SK-N-DZ (cell line): Measurements from ENCODE around the gene P4HA3.
A peak's percentile ranks its signal among the peaks of the same experiment; 100 is the strongest.

ENCODE experiments used
- DNase-seq: peaks from one replicate; pipeline ENCODE4 v3.0.0-alpha.2; 2015; ENCODE audit warnings: low spot score

Gene P4HA3

DNA sequence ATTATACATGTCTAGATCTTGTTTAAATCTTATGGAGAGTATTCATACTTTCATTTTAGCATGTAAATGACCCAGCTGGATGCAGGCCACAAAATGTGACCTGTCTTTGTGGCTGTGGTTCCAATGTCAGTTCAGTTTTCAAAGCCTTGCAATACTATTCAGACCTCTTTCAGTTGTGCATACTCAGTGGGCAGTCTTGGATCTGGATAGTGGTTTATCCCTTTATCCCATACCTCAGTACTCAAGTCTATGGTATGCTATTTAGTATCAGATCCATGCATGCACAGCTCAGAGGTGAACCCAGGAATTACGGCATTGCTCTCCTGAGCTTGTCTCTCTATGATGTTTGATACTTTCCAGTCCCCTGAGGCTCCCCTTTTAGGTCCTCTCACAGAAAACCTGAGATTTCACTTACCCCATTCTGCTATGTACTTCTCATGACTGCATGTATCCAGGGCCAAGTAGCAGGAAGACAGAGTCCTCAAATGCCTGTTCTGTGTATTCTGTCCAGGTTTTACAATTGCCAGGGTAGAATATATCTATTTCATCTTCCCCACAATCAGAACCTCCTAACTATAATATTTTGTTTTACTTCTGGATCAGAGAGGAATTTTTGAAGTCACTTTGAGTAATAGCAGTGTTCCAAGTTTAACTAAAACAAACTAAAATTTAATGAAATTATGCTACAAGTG, 6.9 kb upstream of the P4HA3 start:
- no peak for DNase-seq

DNA sequence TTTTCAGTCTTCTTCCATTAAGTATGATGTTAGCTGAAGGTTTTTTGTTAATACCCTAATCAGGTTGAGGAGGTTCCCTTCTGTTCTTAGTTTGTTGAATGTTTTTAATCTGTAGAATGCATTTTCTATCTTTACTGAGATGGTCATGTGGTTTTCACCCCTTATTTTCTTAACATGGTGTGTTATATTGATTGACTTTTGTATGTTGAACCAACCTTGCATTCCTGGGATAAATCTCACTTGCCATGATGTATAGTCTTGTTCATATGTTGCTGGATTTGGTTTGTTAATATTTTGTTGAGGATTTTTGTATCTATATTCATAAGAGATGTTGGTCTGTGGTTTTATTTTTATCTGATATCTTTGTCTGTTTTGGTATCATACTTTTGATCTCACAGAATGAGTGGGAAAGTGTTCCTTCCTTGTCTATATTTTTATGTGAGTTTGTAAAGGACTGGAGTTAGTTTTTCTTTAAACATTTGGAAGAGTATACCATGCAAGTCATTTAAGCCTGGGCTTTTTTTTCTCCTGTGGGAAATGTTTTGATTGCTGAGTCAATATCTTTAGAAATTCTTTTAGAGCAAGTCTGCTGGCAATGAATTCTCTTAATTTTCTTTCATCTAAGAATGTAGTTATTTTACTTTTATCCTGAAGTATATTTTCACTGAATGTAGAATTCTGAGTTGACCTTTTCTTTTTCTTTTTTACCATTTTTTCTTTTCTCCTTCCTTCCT, 5.5 kb upstream of the P4HA3 start:
- no peak for DNase-seq

DNA sequence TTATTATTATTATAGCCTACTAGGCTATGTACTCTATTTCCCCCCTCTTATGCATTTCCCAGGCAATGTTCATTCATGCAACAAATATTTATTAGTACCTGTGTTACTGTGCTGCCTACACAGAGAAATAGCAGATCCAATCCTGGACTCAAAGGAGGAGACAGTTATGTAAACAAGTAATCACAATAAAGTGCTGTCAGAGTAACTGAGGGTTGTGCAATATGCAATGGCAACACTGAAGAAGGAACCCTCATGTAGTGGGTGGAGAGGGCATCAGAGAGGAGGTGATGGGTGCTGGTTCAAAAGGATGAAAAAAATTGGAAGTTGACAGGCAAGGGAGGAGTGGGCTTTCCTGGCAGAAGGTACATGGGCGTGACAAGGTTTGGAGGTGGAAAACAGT, 886 bp upstream of the P4HA3 start:
- DNase-seq: no peak

DNA sequence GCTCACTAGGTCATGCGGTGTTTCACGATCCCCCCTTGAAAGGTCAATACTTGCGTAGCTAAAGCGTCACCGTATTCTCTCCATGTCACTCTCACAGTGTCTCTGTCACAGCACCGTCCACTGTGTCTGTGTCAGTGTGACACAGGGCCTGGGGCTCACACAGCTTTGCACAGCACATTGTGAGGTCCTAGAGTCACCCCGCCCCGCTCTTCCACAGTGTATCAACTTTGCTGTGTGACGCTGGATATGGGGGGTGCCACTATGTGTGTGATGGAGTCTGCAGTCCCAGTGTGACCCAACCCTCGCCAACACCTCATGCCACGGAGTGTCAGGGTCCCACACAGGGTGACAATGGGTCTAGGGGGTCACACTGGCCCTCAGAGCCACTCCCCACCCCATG, 583 bp downstream of the P4HA3 start:
- DNase-seq: no peak

DNA sequence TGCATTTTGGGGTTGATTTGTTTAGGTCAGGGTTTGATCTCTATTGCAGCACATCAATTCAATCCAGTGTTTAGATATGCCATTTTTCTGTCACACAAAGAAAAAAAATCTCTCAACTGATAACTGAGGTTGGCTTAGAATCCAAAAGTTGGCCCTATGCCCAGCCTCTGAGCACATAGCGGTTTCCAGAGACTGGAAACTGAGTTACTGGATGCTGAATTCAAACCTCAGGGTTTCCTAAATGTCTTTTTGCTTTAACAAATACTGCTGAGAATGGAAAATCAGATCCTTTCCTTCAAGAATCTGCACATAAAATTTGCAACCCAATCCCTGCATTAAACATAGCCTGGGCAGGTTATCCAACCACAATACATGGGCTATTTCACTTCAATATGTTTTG, 4.0 kb downstream of the P4HA3 start:
- DNase-seq: no peak

DNA sequence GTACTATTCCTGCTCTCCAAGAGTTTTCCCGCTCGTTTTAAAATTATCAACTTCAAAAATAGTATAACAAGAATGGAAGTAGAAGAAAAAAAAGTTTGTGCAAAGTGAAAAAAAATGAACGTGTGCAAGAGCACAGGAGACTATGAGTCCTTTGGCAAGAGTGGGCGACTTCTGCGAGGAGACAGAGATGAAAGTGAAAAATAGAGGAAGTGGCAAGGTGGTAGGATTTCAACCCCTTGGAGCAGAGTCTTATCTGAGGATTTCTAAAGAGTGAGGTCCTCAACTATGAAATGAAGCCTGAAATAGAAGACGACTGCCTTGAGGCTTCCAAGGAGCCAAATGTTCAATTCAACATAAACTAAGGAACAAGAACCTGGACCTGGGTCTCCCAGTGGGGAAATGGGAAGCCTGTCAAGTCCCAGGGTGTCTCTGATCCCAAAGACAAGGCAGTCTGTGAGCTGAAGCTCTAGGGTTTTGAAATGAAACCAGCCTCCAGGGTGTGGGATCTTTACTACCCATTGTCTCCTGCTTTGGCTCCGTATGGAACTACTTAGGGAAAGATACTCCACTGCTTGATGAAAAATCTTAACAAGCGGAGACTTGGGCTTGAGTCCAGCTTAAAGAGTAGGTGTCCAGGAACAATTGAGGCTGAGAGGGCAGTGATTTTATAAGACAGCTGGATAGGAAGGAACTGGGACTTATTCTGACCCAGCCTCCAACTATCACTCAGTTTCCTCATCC, 4.8 kb downstream of the P4HA3 start:
- no peak for DNase-seq

DNA sequence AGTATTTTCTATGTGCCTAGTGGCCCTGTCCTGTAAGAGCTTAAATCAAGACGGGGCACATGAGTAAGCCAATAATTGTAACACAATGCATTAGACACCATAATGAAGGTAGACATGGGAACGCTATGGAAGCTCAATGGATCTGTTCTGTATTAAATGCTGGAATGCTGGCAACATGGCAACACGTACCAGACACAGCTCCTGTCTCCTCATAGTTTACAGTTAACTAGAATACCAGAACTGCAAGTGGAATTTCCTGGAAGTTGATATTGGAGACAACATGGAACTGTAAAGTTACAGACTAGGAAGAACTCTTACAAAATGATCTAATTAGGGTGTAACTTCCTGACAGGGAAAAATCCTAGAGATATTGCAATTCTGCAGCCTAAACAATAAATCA, 12.4 kb downstream of the P4HA3 start:
- DNase-seq: no peak

DNA sequence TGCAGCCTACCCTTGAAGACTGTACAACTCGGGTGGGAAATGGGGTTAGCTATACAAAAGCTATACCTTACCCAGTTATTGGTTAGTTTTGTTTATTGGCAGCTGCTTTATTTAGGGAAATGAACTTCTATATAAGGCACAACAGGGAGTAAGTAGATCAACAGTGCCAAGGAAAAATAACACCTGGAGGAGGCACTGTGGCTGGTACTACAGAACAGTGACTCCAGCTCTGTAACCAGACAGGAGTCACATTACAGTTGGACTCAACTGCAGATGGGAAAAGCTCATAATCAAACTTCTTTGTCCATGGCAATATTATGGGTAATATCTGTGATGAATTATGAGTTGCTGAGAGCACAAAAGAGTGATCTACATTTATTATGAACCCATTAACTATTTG, 14.0 kb downstream of the P4HA3 start:
- no peak for DNase-seq

DNA sequence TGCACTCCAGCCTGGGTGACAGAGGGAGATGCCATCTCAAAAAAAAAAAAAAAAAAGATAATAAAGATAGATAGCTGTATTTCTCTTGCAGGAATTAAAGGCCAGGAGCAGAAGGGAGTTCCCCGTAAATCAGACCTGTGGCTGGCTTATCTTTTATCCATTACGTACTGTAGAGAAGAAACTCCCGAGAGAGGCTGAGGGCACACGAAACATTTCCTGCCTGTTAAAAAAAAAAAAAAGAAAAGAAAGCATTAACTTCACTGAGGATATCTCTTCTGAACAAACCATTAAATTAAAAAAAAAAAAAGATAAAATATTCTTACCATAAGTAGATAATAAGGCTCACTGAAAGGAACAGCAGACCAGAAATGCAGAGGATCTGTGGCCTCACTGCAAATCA, 22.5 kb downstream of the P4HA3 start:
- DNase-seq: no peak

DNA sequence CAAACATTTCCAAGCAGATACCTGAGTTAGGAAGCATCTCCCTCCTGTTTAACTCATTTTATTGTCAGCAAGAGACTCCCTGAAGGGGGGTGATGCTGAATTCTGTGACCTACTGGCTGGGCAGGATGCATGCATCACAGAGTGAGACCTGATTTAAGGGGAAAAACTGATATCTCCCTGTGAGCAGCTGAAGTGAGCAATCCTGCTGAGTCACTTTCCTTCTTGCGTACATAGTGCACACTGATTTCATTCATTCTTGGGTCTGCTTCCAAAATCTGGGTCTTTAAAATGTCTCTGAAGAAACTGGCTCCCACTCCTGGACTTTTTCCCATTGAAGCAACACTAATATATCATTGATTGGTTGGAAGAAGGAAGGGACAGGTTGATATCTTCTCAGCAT, 23.3 kb downstream of the P4HA3 start:
- DNase-seq: no peak

DNA sequence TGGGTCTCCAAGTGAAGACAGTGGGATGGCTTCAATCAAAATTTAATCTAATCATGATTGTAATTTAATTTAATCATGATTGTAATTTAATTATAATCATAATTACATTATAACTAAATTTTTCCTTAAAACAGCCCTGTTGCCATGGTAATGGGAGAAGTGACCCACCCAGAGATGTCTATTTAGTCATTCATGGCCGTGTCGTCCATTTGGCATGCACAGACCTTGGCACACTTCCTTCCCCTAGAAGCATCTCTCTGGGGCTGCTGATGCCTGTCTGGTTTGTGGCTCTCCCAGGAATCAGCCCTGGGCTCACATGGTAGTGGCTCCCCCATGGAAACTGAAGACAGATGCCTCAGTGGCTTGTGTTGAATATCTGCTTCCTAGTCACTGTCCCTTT, 27.0 kb downstream of the P4HA3 start:
- DNase-seq: no peak

DNA sequence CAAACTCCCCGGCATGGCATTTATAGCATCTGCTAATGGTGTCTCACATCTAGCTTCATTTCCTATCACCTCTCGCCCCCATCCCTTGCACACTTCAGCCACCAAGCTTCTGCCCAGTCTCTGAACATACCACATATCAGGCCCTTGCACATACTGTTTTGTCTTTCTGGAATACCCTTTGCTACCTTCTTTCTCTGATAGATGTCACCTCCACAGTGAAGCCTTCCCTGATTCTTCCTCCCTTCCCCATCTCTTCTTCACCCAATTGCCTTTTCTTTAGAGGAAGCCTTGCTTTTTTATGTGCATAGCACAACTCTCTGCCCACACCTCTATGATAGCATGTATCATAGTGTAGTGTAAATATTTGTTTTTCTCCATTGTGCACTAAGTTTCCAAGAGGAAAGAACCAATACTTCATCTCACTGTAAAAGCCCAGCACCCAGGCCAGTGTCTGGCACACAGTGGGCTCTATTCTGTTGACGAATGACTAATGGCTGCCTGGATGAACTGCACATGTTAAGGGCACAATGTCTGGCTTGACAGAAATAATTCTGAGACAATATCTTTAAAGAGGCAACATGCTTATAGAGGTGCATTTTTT, 27.8 kb downstream of the P4HA3 start:
- DNase-seq: no peak

DNA sequence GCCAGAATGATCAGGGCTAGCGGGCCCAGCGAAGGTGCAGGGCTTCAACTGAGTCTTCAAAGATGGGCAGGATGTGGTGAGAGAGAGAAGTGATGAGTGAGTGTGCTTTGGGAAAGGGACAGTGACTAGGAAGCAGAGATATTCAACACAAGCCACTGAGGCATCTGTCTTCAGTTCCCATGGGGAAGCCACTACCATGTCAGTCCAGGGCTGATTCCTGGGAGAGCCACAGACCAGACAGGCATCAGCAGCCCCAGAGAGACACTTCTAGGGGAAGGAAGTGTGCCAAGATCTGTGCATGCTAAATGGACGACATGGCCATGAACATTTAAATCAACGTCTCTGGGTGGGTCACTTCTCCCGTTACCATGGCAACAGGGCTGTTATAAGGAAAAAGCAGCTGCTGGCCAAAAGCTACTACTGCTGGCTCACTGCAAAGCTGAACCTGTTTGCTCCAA, 28.5 kb downstream of the P4HA3 start:
- peak; percentile 36 for DNase-seq

DNA sequence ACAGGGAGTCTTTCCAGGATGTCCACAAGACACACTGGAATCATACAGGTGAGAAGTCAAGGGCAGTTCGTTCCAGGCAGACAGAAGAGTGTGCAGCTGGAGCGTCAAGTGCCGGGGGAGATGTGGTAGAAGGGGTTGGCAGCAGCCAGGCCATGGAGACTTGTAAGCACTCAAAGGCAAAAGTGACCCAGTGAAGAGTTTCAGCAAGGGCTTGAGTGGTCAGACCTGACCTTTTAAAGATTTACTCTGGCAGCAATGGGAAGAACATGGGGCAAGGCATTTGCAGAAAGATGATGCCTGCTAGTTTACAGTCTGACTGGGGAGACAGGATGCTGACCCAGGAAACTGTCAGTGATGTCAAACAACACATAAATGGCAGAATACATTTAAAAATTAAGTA, 29.0 kb downstream of the P4HA3 start:
- DNase-seq: no peak

DNA sequence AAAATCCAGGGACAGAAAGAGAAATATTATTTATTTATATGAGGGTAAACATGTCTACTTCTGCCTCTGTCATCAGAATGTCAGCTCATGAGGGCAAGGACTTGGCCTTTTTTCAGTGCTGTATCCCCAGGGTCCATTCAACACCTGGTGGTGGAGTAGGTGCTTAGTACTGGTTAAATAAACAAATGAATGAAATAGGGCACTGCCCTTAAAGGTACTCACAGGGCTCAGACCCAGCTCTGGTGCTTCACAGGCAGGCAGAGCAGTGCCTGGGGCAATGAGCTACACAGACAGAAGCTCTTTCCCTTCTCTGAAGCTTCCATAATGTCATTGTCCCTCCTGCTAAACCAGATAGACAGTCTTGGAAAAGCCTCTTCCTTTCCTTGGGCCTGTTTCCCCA, 30.9 kb downstream of the P4HA3 start:
- no peak for DNase-seq

DNA sequence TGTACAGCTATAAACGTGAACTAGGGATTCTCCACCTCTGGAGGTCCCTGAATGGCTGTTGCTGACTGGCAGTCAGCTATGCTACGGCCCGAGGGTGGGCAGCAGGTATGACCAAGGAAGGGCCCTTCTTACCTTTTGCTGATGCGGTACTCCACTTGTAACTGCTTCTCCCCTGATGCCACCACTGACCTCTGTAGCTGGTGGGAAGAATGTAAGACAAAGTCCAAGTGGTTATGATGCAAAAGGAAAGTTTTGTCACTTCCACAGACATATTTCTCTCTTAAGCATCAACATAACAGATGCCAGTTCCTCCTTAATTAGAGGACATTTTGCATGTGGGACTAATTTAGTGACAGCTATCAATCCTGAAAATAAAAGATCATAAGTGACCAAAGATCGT, 32.2 kb downstream of the P4HA3 start:
- no peak for DNase-seq

DNA sequence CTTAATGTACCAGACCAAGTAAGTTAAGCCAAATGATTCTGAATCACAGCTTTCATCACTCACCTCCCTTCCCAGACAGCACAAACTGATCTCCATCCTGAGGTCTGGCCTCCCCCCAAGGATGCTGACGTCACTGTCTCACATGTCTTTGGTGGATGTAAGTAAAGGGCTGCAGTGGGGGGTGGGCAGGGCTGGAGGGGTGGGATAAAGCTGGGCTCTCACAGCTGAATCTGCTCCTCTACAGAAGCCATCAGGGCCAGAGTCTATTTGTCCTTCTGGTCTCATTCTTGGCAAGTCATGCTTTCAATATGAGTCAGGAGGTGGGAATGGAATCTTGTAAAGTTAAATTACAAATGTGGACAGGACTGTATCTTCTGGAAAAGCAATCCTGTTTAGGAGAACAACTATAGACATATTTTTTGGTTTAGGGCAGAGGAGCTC, 32.7 kb downstream of the P4HA3 start:
- no peak for DNase-seq

DNA sequence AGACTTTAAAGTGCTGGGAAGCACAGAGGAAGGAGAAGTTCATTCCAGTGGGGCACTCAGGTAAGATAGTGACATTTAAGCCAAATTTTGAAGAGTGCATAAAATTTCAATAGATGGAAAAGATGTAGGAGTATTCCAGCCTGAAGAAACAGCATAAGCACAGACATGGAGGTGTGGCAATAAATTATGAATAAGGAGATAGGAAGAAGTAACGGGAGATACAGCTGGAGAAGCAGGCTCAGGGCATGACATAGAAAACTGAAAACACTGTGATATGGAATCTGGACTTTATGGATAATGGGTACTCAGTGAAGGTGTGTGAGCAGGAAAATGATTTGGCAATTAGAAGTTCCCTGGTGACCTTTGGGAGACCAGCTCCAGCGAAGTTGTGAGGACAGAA, 33.3 kb downstream of the P4HA3 start:
- no peak for DNase-seq

DNA sequence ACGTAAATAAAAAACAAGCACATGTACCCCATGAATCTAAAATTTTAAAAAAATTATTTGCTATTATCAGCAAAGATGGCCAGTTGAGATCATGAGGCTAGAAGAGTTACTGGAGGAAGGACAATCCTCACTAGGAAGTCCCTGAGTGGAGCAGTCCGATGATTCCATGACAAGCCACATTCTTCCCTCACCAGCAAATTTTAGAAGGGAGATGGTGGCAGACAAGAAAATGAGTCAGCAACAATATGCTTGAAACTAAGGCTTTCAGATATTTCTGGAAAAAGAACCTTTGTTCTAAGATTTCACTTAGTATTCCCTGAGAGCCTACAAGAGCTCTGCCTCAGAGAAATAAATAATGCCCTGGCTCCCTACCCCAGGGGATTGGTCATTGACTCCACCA, 34.9 kb downstream of the P4HA3 start:
- DNase-seq: no peak

DNA sequence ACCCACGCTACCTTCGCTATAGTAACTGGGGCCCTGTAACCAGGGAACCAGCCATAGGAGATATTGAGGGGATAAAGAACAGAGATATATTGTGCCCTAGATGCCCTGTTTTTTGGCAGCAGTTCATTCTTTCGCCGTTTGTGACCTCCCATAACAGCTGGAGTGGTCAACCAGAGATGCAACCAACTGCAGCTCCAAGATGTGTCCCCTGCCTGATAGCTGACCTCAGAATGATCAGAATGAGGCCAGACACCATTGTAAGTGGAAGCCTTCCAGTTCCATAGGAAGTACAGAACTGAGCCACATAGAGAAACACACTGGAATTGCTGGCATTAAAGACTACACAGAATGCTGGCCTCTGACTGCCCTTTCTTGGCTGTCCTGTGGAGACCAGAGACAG, 39.2 kb downstream of the P4HA3 start:
- DNase-seq: no peak

DNA sequence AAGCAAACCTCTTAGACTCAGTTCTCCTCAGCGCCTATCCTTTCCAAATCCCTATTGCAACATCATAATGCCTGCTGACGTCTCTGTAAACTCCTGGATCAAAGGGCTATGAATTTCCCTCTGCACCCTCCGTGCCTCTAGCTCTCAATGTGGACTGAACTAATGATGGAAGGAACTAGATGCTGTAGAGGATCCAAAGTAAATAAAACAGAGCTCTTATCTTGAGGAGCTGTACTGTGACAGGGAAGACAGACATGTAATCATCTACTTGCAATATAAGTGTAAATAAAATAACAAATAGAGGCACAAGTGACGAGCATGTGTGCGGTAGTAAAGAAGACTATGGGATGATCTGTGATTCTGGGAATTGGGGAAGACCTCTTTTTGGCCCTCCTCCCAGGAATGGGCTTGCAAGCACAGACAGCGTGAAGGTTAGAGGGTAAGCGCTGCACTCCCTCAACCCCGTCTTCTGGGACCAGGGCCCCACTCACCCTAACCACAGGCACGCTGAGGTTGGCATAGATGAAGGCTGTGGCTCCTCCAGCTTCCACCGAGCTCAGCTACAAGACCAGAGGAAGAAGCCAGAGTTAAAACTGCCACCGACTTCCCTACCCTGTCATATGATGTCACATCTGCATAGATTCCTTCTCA, 42.2 kb downstream of the P4HA3 start:
- no peak for DNase-seq

DNA sequence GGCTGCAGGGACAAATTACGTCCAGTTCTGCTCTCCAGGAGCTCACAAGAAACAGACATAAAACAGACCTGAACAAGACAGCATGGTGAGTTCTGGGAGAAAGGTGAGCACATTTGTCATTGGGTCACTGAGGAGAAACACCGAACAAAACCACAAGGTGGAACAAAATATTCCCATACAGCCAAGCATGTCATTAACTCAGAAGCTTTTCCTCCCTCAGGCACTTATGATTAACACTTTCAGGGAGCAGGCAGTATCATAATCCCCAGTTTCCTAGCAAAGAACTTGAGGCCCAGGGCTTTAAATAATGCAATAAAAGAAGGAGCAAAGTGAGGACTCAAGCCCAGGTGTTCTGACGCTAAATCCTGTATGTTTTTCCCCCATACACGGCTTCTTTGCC, 43.0 kb downstream of the P4HA3 start:
- no peak for DNase-seq
